ENCODE measurements around the gene VIPR2.

DNA sequence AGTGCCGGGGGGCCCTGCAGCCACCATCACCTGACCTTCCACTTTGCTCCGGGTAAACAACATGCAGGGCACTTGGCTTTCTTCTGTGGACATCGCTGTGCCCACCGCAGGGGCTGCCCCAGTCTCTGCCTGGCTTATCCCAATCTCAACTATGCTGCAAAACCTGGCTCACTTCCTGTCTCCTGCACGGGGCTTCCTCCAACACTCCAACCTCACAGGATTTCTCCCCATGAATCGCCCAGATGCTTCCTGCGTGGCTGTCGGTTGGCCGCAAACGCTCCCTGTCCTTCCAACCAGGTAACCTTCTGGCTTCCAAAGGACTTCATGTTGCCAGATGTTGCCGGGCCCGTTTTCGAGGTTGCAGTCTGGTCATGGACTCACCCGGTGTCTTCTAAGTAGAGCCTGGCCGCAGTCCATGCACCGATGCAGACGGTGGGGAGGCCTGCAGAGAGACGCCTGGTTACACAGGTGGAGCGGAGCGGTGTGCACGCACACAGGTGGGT is 109.0 kb downstream of the VIPR2 start:
- TF ChIP-seq, protein P1, sequence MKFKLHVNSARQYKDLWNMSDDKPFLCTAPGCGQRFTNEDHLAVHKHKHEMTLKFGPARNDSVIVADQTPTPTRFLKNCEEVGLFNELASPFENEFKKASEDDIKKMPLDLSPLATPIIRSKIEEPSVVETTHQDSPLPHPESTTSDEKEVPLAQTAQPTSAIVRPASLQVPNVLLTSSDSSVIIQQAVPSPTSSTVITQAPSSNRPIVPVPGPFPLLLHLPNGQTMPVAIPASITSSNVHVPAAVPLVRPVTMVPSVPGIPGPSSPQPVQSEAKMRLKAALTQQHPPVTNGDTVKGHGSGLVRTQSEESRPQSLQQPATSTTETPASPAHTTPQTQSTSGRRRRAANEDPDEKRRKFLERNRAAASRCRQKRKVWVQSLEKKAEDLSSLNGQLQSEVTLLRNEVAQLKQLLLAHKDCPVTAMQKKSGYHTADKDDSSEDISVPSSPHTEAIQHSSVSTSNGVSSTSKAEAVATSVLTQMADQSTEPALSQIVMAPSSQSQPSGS (CRISPR knock-in tag; IDR thresholded peaks at IDR 0.05): no peak
- TF ChIP-seq JUND (CRISPR knock-in tag; IDR thresholded peaks at IDR 0.05) (no peak), ZNF780A (CRISPR knock-in tag; IDR thresholded peaks at IDR 0.05) (no peak), FOXK2 (IDR thresholded peaks at IDR 0.05) (no peak), ZNF549 (CRISPR knock-in tag; IDR thresholded peaks at IDR 0.05) (no peak)
- TF ChIP-seq, protein P2, sequence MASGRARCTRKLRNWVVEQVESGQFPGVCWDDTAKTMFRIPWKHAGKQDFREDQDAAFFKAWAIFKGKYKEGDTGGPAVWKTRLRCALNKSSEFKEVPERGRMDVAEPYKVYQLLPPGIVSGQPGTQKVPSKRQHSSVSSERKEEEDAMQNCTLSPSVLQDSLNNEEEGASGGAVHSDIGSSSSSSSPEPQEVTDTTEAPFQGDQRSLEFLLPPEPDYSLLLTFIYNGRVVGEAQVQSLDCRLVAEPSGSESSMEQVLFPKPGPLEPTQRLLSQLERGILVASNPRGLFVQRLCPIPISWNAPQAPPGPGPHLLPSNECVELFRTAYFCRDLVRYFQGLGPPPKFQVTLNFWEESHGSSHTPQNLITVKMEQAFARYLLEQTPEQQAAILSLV (CRISPR knock-in tag; IDR thresholded peaks at IDR 0.05; ENCODE audit: borderline replicate concordance): no peak
- TF ChIP-seq, protein P3, sequence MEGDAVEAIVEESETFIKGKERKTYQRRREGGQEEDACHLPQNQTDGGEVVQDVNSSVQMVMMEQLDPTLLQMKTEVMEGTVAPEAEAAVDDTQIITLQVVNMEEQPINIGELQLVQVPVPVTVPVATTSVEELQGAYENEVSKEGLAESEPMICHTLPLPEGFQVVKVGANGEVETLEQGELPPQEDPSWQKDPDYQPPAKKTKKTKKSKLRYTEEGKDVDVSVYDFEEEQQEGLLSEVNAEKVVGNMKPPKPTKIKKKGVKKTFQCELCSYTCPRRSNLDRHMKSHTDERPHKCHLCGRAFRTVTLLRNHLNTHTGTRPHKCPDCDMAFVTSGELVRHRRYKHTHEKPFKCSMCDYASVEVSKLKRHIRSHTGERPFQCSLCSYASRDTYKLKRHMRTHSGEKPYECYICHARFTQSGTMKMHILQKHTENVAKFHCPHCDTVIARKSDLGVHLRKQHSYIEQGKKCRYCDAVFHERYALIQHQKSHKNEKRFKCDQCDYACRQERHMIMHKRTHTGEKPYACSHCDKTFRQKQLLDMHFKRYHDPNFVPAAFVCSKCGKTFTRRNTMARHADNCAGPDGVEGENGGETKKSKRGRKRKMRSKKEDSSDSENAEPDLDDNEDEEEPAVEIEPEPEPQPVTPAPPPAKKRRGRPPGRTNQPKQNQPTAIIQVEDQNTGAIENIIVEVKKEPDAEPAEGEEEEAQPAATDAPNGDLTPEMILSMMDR (CRISPR knock-in tag; IDR thresholded peaks at IDR 0.05): no peak
- TF ChIP-seq, protein P4, sequence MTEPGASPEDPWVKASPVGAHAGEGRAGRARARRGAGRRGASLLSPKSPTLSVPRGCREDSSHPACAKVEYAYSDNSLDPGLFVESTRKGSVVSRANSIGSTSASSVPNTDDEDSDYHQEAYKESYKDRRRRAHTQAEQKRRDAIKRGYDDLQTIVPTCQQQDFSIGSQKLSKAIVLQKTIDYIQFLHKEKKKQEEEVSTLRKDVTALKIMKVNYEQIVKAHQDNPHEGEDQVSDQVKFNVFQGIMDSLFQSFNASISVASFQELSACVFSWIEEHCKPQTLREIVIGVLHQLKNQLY (CRISPR knock-in tag; IDR thresholded peaks at IDR 0.05): no peak
